WTC11 (cell line): ENCODE measurements around the gene TCAIM. TPM values are rescaled to one million over a fixed set of nuclear protein-coding genes. Genes with fewer than 3 reads are reported as not detected.

Experiments used
- ATAC-seq: fragments of 200-7000 bp; cut with Tn5 transposase; 2 replicates; pipeline ENCODE4 v1.10.0; 2021; ENCODE audit warnings: mild to moderate bottlenecking, moderate library complexity
- CTCF ChIA-PET: fragments of 300-600 bp; sonication (Branson Sonifier 250); formaldehyde crosslinking; loops from one replicate; lab custom pipeline; 2021; ENCODE audit warnings: antibody characterized with exemption; lab: Charles Lee
- POLR2A ChIA-PET: fragments of 350-600 bp; sonication (Branson Sonifier 250); formaldehyde crosslinking; loops from one replicate; lab custom pipeline; 2021; ENCODE audit warnings: antibody characterized with exemption; lab: Charles Lee
- DNase-seq: peaks from one replicate; pipeline ENCODE4 v3.0.0; 2021; ENCODE audit warnings: low spot score
- H3K27ac Mint-ChIP-seq: 2 replicates; pipeline ENCODE4 v1.8.0; 2021; ENCODE audit warnings: mixed read lengths
- H3K27me3 Mint-ChIP-seq: 2 replicates; pipeline ENCODE4 v1.8.0; 2021; ENCODE audit warnings: low read depth, mild to moderate bottlenecking, moderate library complexity, mixed read lengths
- H3K36me3 Mint-ChIP-seq: 2 replicates; pipeline ENCODE4 v1.8.0; 2021; ENCODE audit warnings: mixed read lengths
- H3K4me1 Mint-ChIP-seq: 2 replicates; pipeline ENCODE4 v1.8.0; 2022; ENCODE audit warnings: mixed read lengths
- H3K4me3 Mint-ChIP-seq: 2 replicates; pipeline ENCODE4 v1.8.0; 2021; ENCODE audit warnings: mild to moderate bottlenecking, moderate library complexity, mixed read lengths
- H3K9me3 Mint-ChIP-seq: 2 replicates; pipeline ENCODE4 v1.8.0; 2021; ENCODE audit warnings: mixed read lengths
- ATF6 ChIP-seq: sonication (generic); formaldehyde crosslinking; IDR thresholded peaks from 2 replicates; pipeline ENCODE4 v1.8.1; 2023; ENCODE audit warnings: mild to moderate bottlenecking, missing genetic modification reagents
- ELF4 ChIP-seq: sonication (generic); formaldehyde crosslinking; IDR thresholded peaks from 2 replicates; pipeline ENCODE4 v1.8.1; 2022; ENCODE audit warnings: low read depth, mild to moderate bottlenecking, moderate library complexity, missing genetic modification reagents
- FOXK1 ChIP-seq: sonication (generic); formaldehyde crosslinking; IDR thresholded peaks from 2 replicates; pipeline ENCODE4 v1.8.0; 2022; ENCODE audit warnings: mild to moderate bottlenecking, moderate library complexity, missing genetic modification reagents
- NFE2L1 ChIP-seq: sonication (generic); formaldehyde crosslinking; IDR thresholded peaks from 2 replicates; pipeline ENCODE4 v1.8.1; 2023; ENCODE audit warnings: missing genetic modification reagents
- OVOL2 ChIP-seq: fragments of 250-450 bp; sonication (Bioruptor Pico); IDR thresholded peaks from 2 replicates; pipeline ENCODE4 v1.9.0; 2021; ENCODE audit warnings: mild to moderate bottlenecking, borderline replicate concordance
- PRRX2 ChIP-seq: fragments of 250-450 bp; sonication (Bioruptor Pico); IDR thresholded peaks from 2 replicates; pipeline ENCODE4 v1.8.0; 2021; ENCODE audit warnings: mild to moderate bottlenecking
- RORB ChIP-seq: fragments of 250-450 bp; sonication (Bioruptor Pico); IDR thresholded peaks from 2 replicates; pipeline ENCODE4 v1.9.0; 2021; ENCODE audit warnings: mild to moderate bottlenecking
- SMAD3 ChIP-seq: sonication (generic); formaldehyde crosslinking; IDR thresholded peaks from 2 replicates; pipeline ENCODE4 v1.8.0; 2022; ENCODE audit warnings: missing genetic modification reagents, mild to moderate bottlenecking, borderline replicate concordance
- STAT6 ChIP-seq: sonication (generic); formaldehyde crosslinking; conservative IDR thresholded peaks from 2 replicates; pipeline ENCODE4 v1.8.1; 2023; ENCODE audit warnings: mild to moderate bottlenecking, low read depth, missing genetic modification reagents, moderate library complexity
- ZSCAN18 ChIP-seq: fragments of 250-450 bp; sonication (Bioruptor Pico); IDR thresholded peaks from 2 replicates; pipeline ENCODE4 v2.1.2; 2022; ENCODE audit warnings: mild to moderate bottlenecking, moderate library complexity
- total RNA-seq: library from RNA; stranded (reverse); gene quantifications from 3 replicates; pipeline ENCODE4 v1.2.3, GENCODE V29; 2021
- TF ChIP-seq, protein P1 (sequence below): sonication (generic); formaldehyde crosslinking; IDR thresholded peaks from 2 replicates; pipeline ENCODE4 v1.8.0; 2022; ENCODE audit warnings: mild to moderate bottlenecking, missing genetic modification reagents
- TF ChIP-seq, protein P2 (sequence below): sonication (generic); formaldehyde crosslinking; IDR thresholded peaks from 2 replicates; pipeline ENCODE4 v1.8.0; 2023; ENCODE audit warnings: missing genetic modification reagents
- TF ChIP-seq, protein P3 (sequence below): sonication (generic); formaldehyde crosslinking; IDR thresholded peaks from 2 replicates; pipeline ENCODE4 v1.8.1; 2022; ENCODE audit warnings: mild to moderate bottlenecking, missing genetic modification reagents, moderate library complexity, borderline replicate concordance
- TF ChIP-seq, protein P4 (sequence below): sonication (generic); formaldehyde crosslinking; IDR thresholded peaks from 2 replicates; pipeline ENCODE4 v1.8.0; 2023; ENCODE audit warnings: missing genetic modification reagents, mild to moderate bottlenecking, borderline replicate concordance

TCAIM gene
- total RNA-seq, 1 experiment from 2014 or later, result 18.9 TPM

- no peaks in the 10 kb centered on the region for H3K36me3 Mint-ChIP-seq
- TF ChIP-seq RORB (CRISPR knock-in tag) (no peak), ZSCAN18 (CRISPR knock-in tag) (no peak), ATF6 (CRISPR knock-in tag) (no peak), NFE2L1 (CRISPR knock-in tag) (no peak), FOXK1 (CRISPR knock-in tag) (no peak), SMAD3 (CRISPR knock-in tag) (no peak), STAT6 (CRISPR knock-in tag) (no peak), ELF4 (CRISPR knock-in tag) (no peak), PRRX2 (no peak), OVOL2 (CRISPR knock-in tag) (no peak)
- TF ChIP-seq, protein P1, sequence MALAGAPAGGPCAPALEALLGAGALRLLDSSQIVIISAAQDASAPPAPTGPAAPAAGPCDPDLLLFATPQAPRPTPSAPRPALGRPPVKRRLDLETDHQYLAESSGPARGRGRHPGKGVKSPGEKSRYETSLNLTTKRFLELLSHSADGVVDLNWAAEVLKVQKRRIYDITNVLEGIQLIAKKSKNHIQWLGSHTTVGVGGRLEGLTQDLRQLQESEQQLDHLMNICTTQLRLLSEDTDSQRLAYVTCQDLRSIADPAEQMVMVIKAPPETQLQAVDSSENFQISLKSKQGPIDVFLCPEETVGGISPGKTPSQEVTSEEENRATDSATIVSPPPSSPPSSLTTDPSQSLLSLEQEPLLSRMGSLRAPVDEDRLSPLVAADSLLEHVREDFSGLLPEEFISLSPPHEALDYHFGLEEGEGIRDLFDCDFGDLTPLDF (CRISPR knock-in tag), result no peak
- TF ChIP-seq, protein P2, sequence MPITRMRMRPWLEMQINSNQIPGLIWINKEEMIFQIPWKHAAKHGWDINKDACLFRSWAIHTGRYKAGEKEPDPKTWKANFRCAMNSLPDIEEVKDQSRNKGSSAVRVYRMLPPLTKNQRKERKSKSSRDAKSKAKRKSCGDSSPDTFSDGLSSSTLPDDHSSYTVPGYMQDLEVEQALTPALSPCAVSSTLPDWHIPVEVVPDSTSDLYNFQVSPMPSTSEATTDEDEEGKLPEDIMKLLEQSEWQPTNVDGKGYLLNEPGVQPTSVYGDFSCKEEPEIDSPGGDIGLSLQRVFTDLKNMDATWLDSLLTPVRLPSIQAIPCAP (CRISPR knock-in tag), result no peak
- TF ChIP-seq, protein P3, sequence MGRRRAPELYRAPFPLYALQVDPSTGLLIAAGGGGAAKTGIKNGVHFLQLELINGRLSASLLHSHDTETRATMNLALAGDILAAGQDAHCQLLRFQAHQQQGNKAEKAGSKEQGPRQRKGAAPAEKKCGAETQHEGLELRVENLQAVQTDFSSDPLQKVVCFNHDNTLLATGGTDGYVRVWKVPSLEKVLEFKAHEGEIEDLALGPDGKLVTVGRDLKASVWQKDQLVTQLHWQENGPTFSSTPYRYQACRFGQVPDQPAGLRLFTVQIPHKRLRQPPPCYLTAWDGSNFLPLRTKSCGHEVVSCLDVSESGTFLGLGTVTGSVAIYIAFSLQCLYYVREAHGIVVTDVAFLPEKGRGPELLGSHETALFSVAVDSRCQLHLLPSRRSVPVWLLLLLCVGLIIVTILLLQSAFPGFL (CRISPR knock-in tag), result no peak
- TF ChIP-seq, protein P4, sequence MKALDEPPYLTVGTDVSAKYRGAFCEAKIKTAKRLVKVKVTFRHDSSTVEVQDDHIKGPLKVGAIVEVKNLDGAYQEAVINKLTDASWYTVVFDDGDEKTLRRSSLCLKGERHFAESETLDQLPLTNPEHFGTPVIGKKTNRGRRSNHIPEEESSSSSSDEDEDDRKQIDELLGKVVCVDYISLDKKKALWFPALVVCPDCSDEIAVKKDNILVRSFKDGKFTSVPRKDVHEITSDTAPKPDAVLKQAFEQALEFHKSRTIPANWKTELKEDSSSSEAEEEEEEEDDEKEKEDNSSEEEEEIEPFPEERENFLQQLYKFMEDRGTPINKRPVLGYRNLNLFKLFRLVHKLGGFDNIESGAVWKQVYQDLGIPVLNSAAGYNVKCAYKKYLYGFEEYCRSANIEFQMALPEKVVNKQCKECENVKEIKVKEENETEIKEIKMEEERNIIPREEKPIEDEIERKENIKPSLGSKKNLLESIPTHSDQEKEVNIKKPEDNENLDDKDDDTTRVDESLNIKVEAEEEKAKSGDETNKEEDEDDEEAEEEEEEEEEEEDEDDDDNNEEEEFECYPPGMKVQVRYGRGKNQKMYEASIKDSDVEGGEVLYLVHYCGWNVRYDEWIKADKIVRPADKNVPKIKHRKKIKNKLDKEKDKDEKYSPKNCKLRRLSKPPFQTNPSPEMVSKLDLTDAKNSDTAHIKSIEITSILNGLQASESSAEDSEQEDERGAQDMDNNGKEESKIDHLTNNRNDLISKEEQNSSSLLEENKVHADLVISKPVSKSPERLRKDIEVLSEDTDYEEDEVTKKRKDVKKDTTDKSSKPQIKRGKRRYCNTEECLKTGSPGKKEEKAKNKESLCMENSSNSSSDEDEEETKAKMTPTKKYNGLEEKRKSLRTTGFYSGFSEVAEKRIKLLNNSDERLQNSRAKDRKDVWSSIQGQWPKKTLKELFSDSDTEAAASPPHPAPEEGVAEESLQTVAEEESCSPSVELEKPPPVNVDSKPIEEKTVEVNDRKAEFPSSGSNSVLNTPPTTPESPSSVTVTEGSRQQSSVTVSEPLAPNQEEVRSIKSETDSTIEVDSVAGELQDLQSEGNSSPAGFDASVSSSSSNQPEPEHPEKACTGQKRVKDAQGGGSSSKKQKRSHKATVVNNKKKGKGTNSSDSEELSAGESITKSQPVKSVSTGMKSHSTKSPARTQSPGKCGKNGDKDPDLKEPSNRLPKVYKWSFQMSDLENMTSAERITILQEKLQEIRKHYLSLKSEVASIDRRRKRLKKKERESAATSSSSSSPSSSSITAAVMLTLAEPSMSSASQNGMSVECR (CRISPR knock-in tag), result no peak
- no peak overlapping the region for H3K27ac Mint-ChIP-seq
- DNase-seq, result no peak
- H3K4me3 Mint-ChIP-seq, result no peak overlapping the region
- CTCF ChIA-PET, result interaction anchor here (0.7 kb wide), 1 partner anchor 40 kb away, joined by 6 read pairs; no protein-coding TSS in a partner anchor
- POLR2A ChIA-PET, result interaction anchor here (0.7 kb wide), 1 partner anchor 420 kb away, joined by 8 read pairs; no protein-coding TSS in a partner anchor
- ATAC-seq, result no peak
- peaks cover 26% of the 10 kb centered on the region for H3K4me1 Mint-ChIP-seq
- no peaks in the 10 kb centered on the region for H3K9me3 Mint-ChIP-seq
- H3K27me3 Mint-ChIP-seq, result no peaks in the 10 kb centered on the region
Measured at GRCh38 chr3:44363591-44363990, 25.0 kb downstream of the TCAIM start.
